Psoas muscle (tissue), 8 donors: ENCODE measurements around the gene NAXD. TPM values are rescaled to one million over a fixed set of nuclear protein-coding genes. Genes with fewer than 3 reads are reported as not detected.

Experiments used
- ATAC-seq, 4 donors: fragments of 200-7000 bp; cut with Tn5 transposase; one replicate each; pipeline ENCODE4 v1.9.1; 2020; ENCODE audit warnings: moderate library complexity in 3 of 4, mild to moderate bottlenecking in 2 of 4
- DNase-seq, 2 donors: peaks; one replicate each; pipeline ENCODE4 v3.0.0-alpha.2; 2020
- H3K27ac ChIP-seq: fragments of 200-600 bp; one replicate; pipeline ENCODE4 v1.8.0; 2022
- H3K27me3 ChIP-seq, 3 donors: fragments of 200-600 bp in 1 of 3; one replicate each; pipeline versions ENCODE4 v1.6.1 to v1.8.0; 2013 to 2022; ENCODE audit warnings: low read length in 2 of 3, mild to moderate bottlenecking in 2 of 3, moderate library complexity in 1 of 3; ENCODE audit not compliant: insufficient read depth in 3 of 3
- H3K36me3 ChIP-seq, 2 donors: fragments of 200-600 bp in 1 of 2; one replicate each; pipeline versions ENCODE4 v1.6.1 to v1.8.0; 2013 to 2022; ENCODE audit warnings: low read depth in 1 of 2, mild to moderate bottlenecking in 1 of 2, moderate library complexity in 1 of 2; ENCODE audit not compliant: insufficient read depth in 1 of 2
- H3K4me1 ChIP-seq: fragments of 200-600 bp; one replicate; pipeline ENCODE4 v1.8.0; 2022
- H3K4me3 ChIP-seq: fragments of 200-600 bp; one replicate; pipeline ENCODE4 v1.8.0; 2022; ENCODE audit warnings: mild to moderate bottlenecking
- H3K9me3 ChIP-seq: fragments of 200-600 bp; one replicate; pipeline ENCODE4 v1.8.0; 2022
- CTCF ChIP-seq: fragments of 200-600 bp; IDR thresholded peaks from one replicate; pipeline ENCODE4 v1.8.0; 2022; ENCODE audit warnings: antibody characterized with exemption
- WGBS, 3 donors: extraction: QIAGEN DNeasy Blood & Tissue Kit; methylation state at CpG; one replicate each; pipeline versions ENCODE4 v1.1.6 to v1.1.7; 2013; 5-methylcytosine and 5-hydroxymethylcytosine counted together
- intact Hi-C, 2 donors: fragments of 100-400 bp; cut with DNase I; formaldehyde crosslinking; loops; one replicate each; pipeline versions ENCODE4 v1.11.0 to v1.14.2; 2022
- polyA plus RNA-seq, 3 donors: library from polyadenylated mRNA; stranded (reverse); fragments of 200-250 nt; gene quantifications; one replicate each; pipeline ENCODE4 v1.2.3, GENCODE V29; 2013
- total RNA-seq, 4 donors: library from RNA; stranded (reverse); fragmentation: NEBNext Ultra II Directional in 2 of 4; extraction: Animal tissue kit (Norgen Biotek cat#: 25700) in 2 of 4; gene quantifications; one replicate each; pipeline versions ENCODE4 v1.2.1 to v1.2.4, GENCODE V29; 2021 to 2023
- donor health status: healthy with polysubstance abuse.
- donor health status: DM: no; HTN: no; CAD: no; lungs with moderate emphysema.
- donor health status: Bipolar disorder and iron deficiency.
- donor health status: healthy.
- donor health status: DM: yes; HTN: yes; CAD: no.
- donor health status: DM: no; HTN: no; CAD: no.
- donor health status: DM: no; HTN: no; CAD: no.
- donor health status: DM: yes; HTN: yes; CAD: no.

Gene NAXD
- total and polyA plus RNA-seq, 7 donors, result 26.0 to 59.2 (median 29.6) TPM

- no peaks in the 10 kb centered on the region for H3K36me3 ChIP-seq
- H3K4me3 ChIP-seq, result no peak overlapping the region
- intact Hi-C loops, result no loop called here
- no peaks in the 10 kb centered on the region for H3K9me3 ChIP-seq
- no peak for DNase-seq
- H3K27ac ChIP-seq, result no peak overlapping the region
- H3K27me3 ChIP-seq, result peaks cover 0 to 38% (median 10%) of the 10 kb centered on the region in 3 donors
- no peaks in the 10 kb centered on the region for H3K4me1 ChIP-seq
- TF ChIP-seq CTCF, result no peak
- ATAC-seq, result no peak
- WGBS, 3 donors, result 80 to 90% (median 85%) methylated on average over 20 of the region's 20 CpGs
These were observed 43.2 kb upstream of the NAXD start for GRCh38 chr13:110571896-110572777.

GRCh38 chr13:110572778-110573118 is 42.6 kb upstream of the NAXD start:
- Histone ChIP-seq H3K4me3 (no peak overlapping the region), H3K36me3 (no peaks in the 10 kb centered on the region), H3K9me3 (no peaks in the 10 kb centered on the region), H3K4me1 (no peaks in the 10 kb centered on the region), H3K27me3 (peaks cover 0 to 38% (median 10%) of the 10 kb centered on the region in 3 donors), H3K27ac (no peak overlapping the region)
- ATAC-seq, result no peak
- WGBS, 3 donors, result 63 to 73% (median 66%) methylated on average over 2 of the region's 2 CpGs
- intact Hi-C loops, result no loop called here
- no peak for TF ChIP-seq CTCF
- no peak for DNase-seq

- Histone ChIP-seq H3K9me3 (no peaks in the 10 kb centered on the region), H3K27me3 (peaks cover 0 to 41% (median 7%) of the 10 kb centered on the region in 3 donors), H3K4me3 (no peak overlapping the region), H3K36me3 (no peaks in the 10 kb centered on the region), H3K27ac (no peak overlapping the region), H3K4me1 (no peaks in the 10 kb centered on the region)
- WGBS, 3 donors, result 24 to 47% (median 35%) methylated on average over 9 of the region's 9 CpGs
- ATAC-seq, result no peak
- DNase-seq, result no peak
- intact Hi-C loops, result no loop called here
- no peak for TF ChIP-seq CTCF
These were observed 41.2 kb upstream of the NAXD start for GRCh38 chr13:110574161-110574560.

GRCh38 chr13:110575322-110576069 is 39.8 kb upstream of the NAXD start:
- no peak for TF ChIP-seq CTCF
- Histone ChIP-seq H3K4me1 (no peaks in the 10 kb centered on the region), H3K36me3 (no peaks in the 10 kb centered on the region), H3K4me3 (no peak overlapping the region), H3K27ac (no peak overlapping the region), H3K27me3 (peaks cover 0 to 47% (median 7%) of the 10 kb centered on the region in 3 donors), H3K9me3 (no peaks in the 10 kb centered on the region)
- 31 to 37% (median 33%) methylated on average over 14 to 15 of the region's 15 CpGs for WGBS, 3 donors
- intact Hi-C loops, result no loop called here
- DNase-seq, result peak; percentile 51 to 63
- ATAC-seq, result peak; percentile 35 to 59 (median 48)
